ENCODE measurements around the gene SPEF1.

The SPEF1 gene

GRCh38 chr20:3744806-3745685, 36.2 kb downstream of the SPEF1 start:
- DNase-seq: peak; percentile 87

- no peak for DNase-seq
Measured at GRCh38 chr20:3744037-3744436, 37.2 kb downstream of the SPEF1 start.

GRCh38 chr20:3743251-3743650, 38.0 kb downstream of the SPEF1 start:
- no peak for DNase-seq

GRCh38 chr20:3741836-3742458, 39.3 kb downstream of the SPEF1 start:
- no peak for DNase-seq

- no peak for DNase-seq
Measured at GRCh38 chr20:3740615-3741301, 40.5 kb downstream of the SPEF1 start.

GRCh38 chr20:3739926-3740451, 41.3 kb downstream of the SPEF1 start:
- DNase-seq: no peak

GRCh38 chr20:3739054-3739925, 42.0 kb downstream of the SPEF1 start:
- no peak for DNase-seq

GRCh38 chr20:3738111-3739053, 42.9 kb downstream of the SPEF1 start:
- no peak for DNase-seq

GRCh38 chr20:3735768-3736167, 45.5 kb downstream of the SPEF1 start:
- no peak for DNase-seq

GRCh38 chr20:3734111-3734843, 47.0 kb downstream of the SPEF1 start:
- DNase-seq: no peak

GRCh38 chr20:3733119-3733995, 47.9 kb downstream of the SPEF1 start:
- DNase-seq: no peak

GRCh38 chr20:3732327-3733118, 48.7 kb downstream of the SPEF1 start, which contains the start of gene HSPA12B:
TSS of gene HSPA12B (plus strand) at chr20:3732685. CDS start at chr20:3738675, 5,990 bp downstream.
- no peak for DNase-seq

- no peak for DNase-seq
Measured at GRCh38 chr20:3731944-3732326, 49.3 kb downstream of the SPEF1 start.

- no peak for DNase-seq
Measured at GRCh38 chr20:3730803-3731672, 50.2 kb downstream of the SPEF1 start.

- DNase-seq: peak; percentile 54
Measured at GRCh38 chr20:3729811-3730540, 51.3 kb downstream of the SPEF1 start.

- DNase-seq: no peak
Measured at GRCh38 chr20:3729378-3729777, 51.9 kb downstream of the SPEF1 start.

GRCh38 chr20:3728876-3729275, 52.4 kb downstream of the SPEF1 start:
- no peak for DNase-seq

All from suppressor macrophage treated with lipopolysaccharide for 4 hours (primary cell).